Ishikawa (cell line): ENCODE results near the gene SERPINB6.

ENCODE experiments used
- CEBPB ChIP-seq: IDR thresholded peaks from 2 replicates; pipeline ENCODE4 v1.6.1; 2012
- EGR1 ChIP-seq: IDR thresholded peaks from 2 replicates; pipeline ENCODE4 v1.6.1; 2012
- EP300 ChIP-seq: IDR thresholded peaks from 2 replicates; pipeline ENCODE4 v1.6.1; 2012; ENCODE audit warnings: borderline replicate concordance
- MAX ChIP-seq: IDR thresholded peaks from 2 replicates; pipeline ENCODE4 v1.6.1; 2012
- NFIC ChIP-seq: IDR thresholded peaks from 2 replicates; pipeline ENCODE4 v1.6.1; 2012
- RAD21 ChIP-seq: IDR thresholded peaks from 2 replicates; pipeline ENCODE4 v1.6.1; 2012; ENCODE audit warnings: low read depth
- REST ChIP-seq: IDR thresholded peaks from 2 replicates; pipeline ENCODE4 v1.6.1; 2012; ENCODE audit warnings: low read depth, mild to moderate bottlenecking
- TAF1 ChIP-seq: IDR thresholded peaks from 2 replicates; pipeline ENCODE4 v1.6.1; 2012; ENCODE audit warnings: low read depth, mild to moderate bottlenecking
- TCF12 ChIP-seq: IDR thresholded peaks from 2 replicates; pipeline ENCODE4 v1.6.1; 2012; ENCODE audit warnings: low read depth
- TEAD4 ChIP-seq: IDR thresholded peaks from 2 replicates; pipeline ENCODE4 v1.6.1; 2012
- USF1 ChIP-seq: IDR thresholded peaks from 2 replicates; pipeline ENCODE4 v1.6.1; 2012
- YY1 ChIP-seq: IDR thresholded peaks from 2 replicates; pipeline ENCODE4 v1.6.1; 2012; ENCODE audit warnings: low read depth

GRCh38 chr6:2937627-2938003 is 33.8 kb downstream of the SERPINB6 start:
- TF ChIP-seq USF1 (no peak), NFIC (no peak), TCF12 (no peak), EGR1 (no peak), MAX (no peak), EP300 (no peak), TAF1 (no peak), YY1 (no peak), CEBPB (no peak), REST (no peak), TEAD4 (no peak), RAD21 (no peak)
